OCI-LY3 (cell line): ENCODE measurements around the gene ATP10A.
"Not testable (repeated sequence)": the region's sequence is repeated elsewhere in the genome, so short reads cannot be mapped to it uniquely, and the experiment has no call there.

Experiments
- H2AFZ ChIP-seq: fragments of 200-600, 300-600 bp; shearing (Covaris generic); 2 replicates; pipeline ENCODE4 v1.6.0; 2014; ENCODE audit warnings: antibody characterized with exemption, low read depth, low read length
- H3K27ac ChIP-seq: fragments of 200-600, 300-600 bp; sonication (generic); 2 replicates; pipeline ENCODE4 v1.5.1; 2014; ENCODE audit warnings: mild to moderate bottlenecking, low read length, moderate library complexity, mixed read lengths
- H3K27me3 ChIP-seq: fragments of 200-600, 300-600 bp; sonication (generic); 2 replicates; pipeline ENCODE4 v1.6.1; 2014; ENCODE audit warnings: low read depth, low read length, mixed read lengths
- H3K36me3 ChIP-seq: fragments of 200-600, 300-600 bp; sonication (generic); replicated peaks from 2 replicates; pipeline ENCODE3; 2014; ENCODE audit warnings: low read depth, low read length, mixed read lengths
- H3K4me1 ChIP-seq: fragments of 300-600, 200-600 bp; sonication (generic); 2 replicates; pipeline ENCODE4 v1.6.1; 2014; ENCODE audit warnings: low read length, mixed read lengths
- H3K4me2 ChIP-seq: fragments of 200-600, 300-600 bp; sonication (generic); 2 replicates; pipeline ENCODE4 v1.6.1; 2014; ENCODE audit warnings: low read length, mixed read lengths
- H3K4me3 ChIP-seq: fragments of 300-600, 200-600 bp; sonication (generic); 2 replicates; pipeline ENCODE4 v1.5.1; 2014; ENCODE audit warnings: antibody characterized with exemption, mild to moderate bottlenecking, low read length, moderate library complexity
- H3K79me2 ChIP-seq: fragments of 300-600, 200-600 bp; shearing (Covaris generic); 2 replicates; pipeline ENCODE4 v1.6.1; 2014; ENCODE audit warnings: mild to moderate bottlenecking, low read length, mixed read lengths
- H3K9ac ChIP-seq: fragments of 300-600, 200-600 bp; shearing (Covaris generic); 2 replicates; pipeline ENCODE4 v1.6.0; 2014; ENCODE audit warnings: mild to moderate bottlenecking, low read length, moderate library complexity
- H3K9me3 ChIP-seq: fragments of 200-600, 300-600 bp; shearing (Covaris generic); 2 replicates; pipeline ENCODE4 v1.6.1; 2014; ENCODE audit warnings: low read length, mixed read lengths; ENCODE audit not compliant: insufficient read depth
- H4K20me1 ChIP-seq: fragments of 200-600, 300-600 bp; sonication (generic); 2 replicates; pipeline ENCODE4 v1.6.1; 2016; ENCODE audit warnings: low read length, mixed read lengths; ENCODE audit not compliant: insufficient read depth
- CTCF ChIP-seq: fragments of 200-600, 300-600 bp; sonication (generic); IDR thresholded peaks from 2 replicates; pipeline ENCODE4 v1.5.1; 2014; ENCODE audit warnings: antibody characterized with exemption, low read length, low read depth
- EZH2phosphoT487 ChIP-seq: fragments of 200-600 bp; shearing (Covaris generic); IDR thresholded peaks from 2 replicates; pipeline ENCODE4 v1.6.1; 2018; ENCODE audit warnings: antibody characterized with exemption, mixed run types, low read depth

Gene ATP10A

DNA sequence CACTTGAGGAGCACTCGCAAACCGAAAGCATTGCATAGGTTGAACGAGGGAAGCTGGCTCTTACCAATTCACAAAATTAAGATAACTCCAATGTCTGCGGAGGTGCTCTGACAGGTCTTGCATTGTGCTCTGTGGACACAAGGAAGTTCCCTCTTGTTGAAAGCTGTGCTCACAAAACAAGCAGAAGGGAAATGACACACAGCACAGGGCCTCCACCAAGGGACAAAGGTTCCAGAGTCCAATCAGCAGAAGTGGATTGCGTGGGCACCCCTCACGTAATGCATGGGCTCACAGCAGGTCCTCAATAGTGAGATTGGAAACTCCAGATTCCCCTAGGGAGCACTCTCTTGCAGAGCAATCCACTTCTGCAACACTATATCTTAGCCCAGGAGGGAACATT, 89.9 kb downstream of the ATP10A start:
- Histone ChIP-seq H3K36me3 (no peaks in the 10 kb centered on the region), H3K27me3 (no peaks in the 10 kb centered on the region), H3K4me1 (peaks cover 7% of the 10 kb centered on the region; the same call in 1 of the 2 replicates), H3K4me2 (no peak overlapping the region), H3K9me3 (no peaks in the 10 kb centered on the region), H3K9ac (no peak overlapping the region), H2AFZ (no peak overlapping the region), H3K27ac (no peak overlapping the region), H3K4me3 (no peak overlapping the region), H3K79me2 (no peaks in the 10 kb centered on the region), H4K20me1 (no peaks in the 10 kb centered on the region)
- TF ChIP-seq EZH2phosphoT487 (no peak), CTCF (no peak)

DNA sequence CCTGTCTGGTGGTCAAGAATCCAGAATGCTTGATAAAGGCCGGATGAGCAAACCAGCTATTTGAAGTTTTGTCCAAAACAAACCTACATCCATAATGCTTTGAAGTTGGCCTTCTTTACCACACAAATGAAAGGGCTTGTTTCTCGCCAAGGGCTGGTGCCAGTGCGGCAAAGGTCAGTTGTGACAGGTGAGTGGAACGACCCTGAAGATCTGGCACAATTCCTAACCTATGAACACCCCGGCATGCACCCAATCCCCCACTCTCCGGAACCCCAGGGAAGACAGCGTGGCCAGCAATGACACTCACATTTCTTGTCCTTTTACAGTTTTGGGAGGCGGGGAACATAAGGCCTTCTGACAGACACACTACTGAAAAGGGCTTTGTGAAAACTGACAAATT, 90.6 kb downstream of the ATP10A start:
- Histone ChIP-seq H3K27me3 (no peaks in the 10 kb centered on the region), H3K4me3 (no peak overlapping the region), H3K4me1 (peaks cover 7% of the 10 kb centered on the region; the same call in 1 of the 2 replicates), H3K79me2 (no peaks in the 10 kb centered on the region), H3K9me3 (no peaks in the 10 kb centered on the region), H3K4me2 (no peak overlapping the region), H4K20me1 (no peaks in the 10 kb centered on the region), H3K9ac (no peak overlapping the region), H3K36me3 (no peaks in the 10 kb centered on the region), H2AFZ (no peak overlapping the region), H3K27ac (no peak overlapping the region)
- TF ChIP-seq EZH2phosphoT487 (no peak), CTCF (no peak)

DNA sequence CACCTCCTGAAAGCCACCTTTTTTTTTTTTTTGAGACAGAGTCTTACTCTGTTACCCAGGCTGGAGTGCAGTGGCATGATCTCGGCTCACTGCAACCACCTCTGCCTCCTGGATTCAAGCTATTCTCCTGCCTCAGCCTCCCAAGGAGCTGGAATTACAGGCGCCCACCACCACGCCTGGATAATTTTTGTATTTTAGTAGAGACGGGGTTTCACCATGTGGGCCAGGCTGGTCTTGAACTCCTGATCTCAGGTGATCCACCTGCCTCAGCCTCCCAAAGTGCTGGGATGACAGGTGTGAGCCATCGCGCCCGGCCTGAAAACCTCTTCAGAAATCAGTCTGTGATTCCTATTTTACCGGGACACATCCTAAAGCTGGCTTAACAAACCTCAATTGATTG, 91.4 kb downstream of the ATP10A start:
- not testable (repeated sequence) for H3K4me3 ChIP-seq, H3K27me3 ChIP-seq, H3K36me3 ChIP-seq, H3K9ac ChIP-seq, H2AFZ ChIP-seq, H3K27ac ChIP-seq, H3K9me3 ChIP-seq, H3K4me1 ChIP-seq, H3K4me2 ChIP-seq, H4K20me1 ChIP-seq, H3K79me2 ChIP-seq

- no peak overlapping the region for H3K27ac ChIP-seq
- no peak overlapping the region for H3K9ac ChIP-seq
- no peaks in the 10 kb centered on the region for H4K20me1 ChIP-seq
- H3K9me3 ChIP-seq: no peaks in the 10 kb centered on the region
- H3K36me3 ChIP-seq: no peaks in the 10 kb centered on the region
- no peak overlapping the region for H3K4me3 ChIP-seq
- H3K79me2 ChIP-seq: no peaks in the 10 kb centered on the region
- H3K4me2 ChIP-seq: no peak overlapping the region
- H2AFZ ChIP-seq: no peak overlapping the region
- TF ChIP-seq CTCF (no peak), EZH2phosphoT487 (no peak)
- no peaks in the 10 kb centered on the region for H3K27me3 ChIP-seq
- peaks cover 7% of the 10 kb centered on the region; the same call in 1 of the 2 replicates for H3K4me1 ChIP-seq
These were observed 91.8 kb downstream of the ATP10A start for GRCh38 chr15:25771338-25771706.
